K562 (cell line): ENCODE measurements around the gene SLC20A1. TPM values are rescaled to one million over a fixed set of nuclear protein-coding genes. Genes with fewer than 3 reads are reported as not detected.

Source experiments
- DPF2 ChIP-seq: fragments of 450-650 bp; IDR thresholded peaks from 2 replicates; pipeline ENCODE4 v1.6.1; 2016
- EHMT2 ChIP-seq: fragments of 450-650 bp; IDR thresholded peaks from 2 replicates; pipeline ENCODE4 v1.6.1; 2018; ENCODE audit warnings: antibody characterized with exemption
- GMEB1 ChIP-seq: fragments of 250-450 bp; sonication (Bioruptor Pico); IDR thresholded peaks from 2 replicates; pipeline ENCODE4 v1.4.0; 2020; ENCODE audit warnings: mild to moderate bottlenecking
- HDAC1 ChIP-seq, 2 experiments: fragments of 450-650 bp; IDR thresholded peaks; 2 replicates each; pipeline ENCODE4 v1.6.1; 2016 to 2017; ENCODE audit warnings: inconsistent platforms in 1 of 2, mild to moderate bottlenecking in 1 of 2, moderate library complexity in 1 of 2
- HNRNPK ChIP-seq: fragments of 200-400 bp; formaldehyde crosslinking; IDR thresholded peaks from one replicate; pipeline ENCODE4 v1.6.1; 2018; ENCODE audit warnings: mild to moderate bottlenecking, low read depth, low read length; ENCODE audit not compliant: poor library complexity, severe bottlenecking
- KLF16 ChIP-seq: IDR thresholded peaks from 2 replicates; pipeline ENCODE4 v1.6.1; 2016; ENCODE audit warnings: antibody characterized with exemption
- MEF2A ChIP-seq: IDR thresholded peaks from 2 replicates; pipeline ENCODE4 v1.6.1; 2011; ENCODE audit warnings: low read depth, mild to moderate bottlenecking, low read length, moderate library complexity; ENCODE audit not compliant: control insufficient read depth
- PATZ1 ChIP-seq: fragments of 250-450 bp; sonication (Bioruptor Pico); IDR thresholded peaks from 2 replicates; pipeline ENCODE4 v1.5.0; 2020; ENCODE audit warnings: mild to moderate bottlenecking, borderline replicate concordance
- SLC30A9 ChIP-seq: fragments of 250-450 bp; sonication (Bioruptor Pico); IDR thresholded peaks from 2 replicates; pipeline ENCODE4 v1.8.0; 2022; ENCODE audit warnings: mild to moderate bottlenecking, moderate library complexity
- USF1 ChIP-seq: sonication (generic); formaldehyde crosslinking; IDR thresholded peaks from 2 replicates; pipeline ENCODE4 v1.9.0; 2022; ENCODE audit warnings: mild to moderate bottlenecking, missing genetic modification reagents
- ZNF197 ChIP-seq: fragments of 200-800 bp; sonication (Bioruptor generic); IDR thresholded peaks from 2 replicates; pipeline ENCODE4 v1.6.1; 2016; ENCODE audit warnings: low read depth, missing genetic modification characterization, missing compliant biosample characterization
- ZNF24 ChIP-seq: fragments of 450-650 bp; IDR thresholded peaks from 2 replicates; pipeline ENCODE4 v1.6.1; 2016
- polyA plus RNA-seq, 8 experiments: library from polyadenylated mRNA; depleted of rRNA in 4 of 8; stranded (reverse) in 5 of 8; unstranded in 3 of 8; fragments of >200 nt; fragmentation: Nextera tagmentation in 2 of 8; fragmentation: Illumina TruSeq in 1 of 8; extraction: Ambion mirVana in 2 of 8; extraction: Trizol in 1 of 8; gene quantifications; 2 replicates each; pipeline versions ENCODE4 v1.2.1 to v1.2.3, GENCODE V29; 2011 to 2014; ENCODE audit warnings: inconsistent platforms in 1 of 8, missing spikeins in 1 of 8
- total RNA-seq, 7 experiments: library from RNA; depleted of rRNA in 6 of 7; stranded (reverse); fragments of >200 nt in 6 of 7; fragmentation: Illumina TruSeq in 2 of 7; extraction: Trizol in 2 of 7; gene quantifications; 2 replicates each; pipeline versions ENCODE4 v1.2.1 to v1.2.3, GENCODE V29; 2011 to 2021; ENCODE audit warnings: low replicate concordance in 1 of 7

Gene SLC20A1
- total and polyA plus RNA-seq, 9 of the 15 experiments (the other 6 are each of a cell fraction or from before 2014, with no cell fraction given): 53.8 to 150 (median 74.7) TPM

- TF ChIP-seq PATZ1 (CRISPR knock-in tag) (no peak), DPF2 (peak; percentile 69), MEF2A (no peak), GMEB1 (no peak), EHMT2 (no peak), USF1 (peak; percentile 82), ZNF24 (peak; percentile 67; the same call in 1 of the 2 replicates), SLC30A9 (CRISPR knock-in tag) (no peak), HDAC1 (IDR thresholded peaks at IDR 0.05) (peak in 1 of 2 experiments; percentile 58; a peak in 1 of 4 replicates), KLF16 (no peak), HNRNPK (no peak), ZNF197 (CRISPR knock-in tag) (no peak)
These were observed 67.3 kb downstream of the SLC20A1 start (continued) for GRCh38 chr2:112712903-112713584.
